Panc1 (cell line): Measurements from ENCODE around the gene ASAP2. TPM values are rescaled to one million over a fixed set of nuclear protein-coding genes. Genes with fewer than 3 reads are reported as not detected.

Source experiments
- ATAC-seq: fragments of 200-7000 bp; cut with Tn5 transposase; 2 replicates; pipeline ENCODE4 v1.9.1; 2020; ENCODE audit warnings: mild to moderate bottlenecking, moderate library complexity
- BruUV-seq: library from RNA; stranded (reverse); fragments of 400-500 nt; replicated peaks from 2 replicates; lab custom pipeline; 2021; lab: Mats Ljungman, UMichigan
- CTCF ChIA-PET: fragments of 300-600 bp; sonication (Branson Sonifier 250); formaldehyde crosslinking; loops from one replicate; lab custom pipeline; 2022; ENCODE audit warnings: antibody characterized with exemption; lab: Charles Lee
- POLR2A ChIA-PET: fragments of 300-600 bp; sonication (Branson Sonifier 250); formaldehyde crosslinking; loops from one replicate; lab custom pipeline; 2022; ENCODE audit warnings: antibody characterized with exemption; lab: Charles Lee
- DNase-seq: peaks from one replicate; pipeline ENCODE4 v3.0.0-alpha.2; 2010; ENCODE audit warnings: low read depth, low spot score
- H3K27ac ChIP-seq: 2 replicates; pipeline ENCODE4 v1.5.1; 2011; ENCODE audit warnings: mild to moderate bottlenecking, low read length, inconsistent platforms
- H3K27me3 ChIP-seq: fragments of 200-500 bp; sonication (Bioruptor generic); 2 replicates; pipeline ENCODE4 v1.6.0; 2014; ENCODE audit warnings: low read length, inconsistent platforms; ENCODE audit not compliant: control insufficient read depth, insufficient read depth
- H3K36me3 ChIP-seq: fragments of 200-500 bp; sonication (Bioruptor generic); 2 replicates; pipeline ENCODE4 v1.5.1; 2014; ENCODE audit warnings: inconsistent platforms, mild to moderate bottlenecking, low read length, moderate library complexity; ENCODE audit not compliant: control insufficient read depth, insufficient read depth
- H3K4me1 ChIP-seq: 2 replicates; pipeline ENCODE4 v1.5.1; 2011; ENCODE audit warnings: inconsistent platforms, mild to moderate bottlenecking, low read length, moderate library complexity; ENCODE audit not compliant: control insufficient read depth, insufficient read depth
- H3K4me3 ChIP-seq, 2 experiments: 2 replicates each; pipeline ENCODE4 v1.5.1; 2011 to 2012; ENCODE audit warnings: low read depth in 2 of 2, low read length in 2 of 2, mild to moderate bottlenecking in 2 of 2, inconsistent platforms in 1 of 2, moderate library complexity in 1 of 2
- H3K9me3 ChIP-seq: fragments of 200-500 bp; sonication (Bioruptor generic); 2 replicates; pipeline ENCODE4 v1.5.1; 2014; ENCODE audit warnings: low read depth, mild to moderate bottlenecking, inconsistent platforms, low read length, moderate library complexity; ENCODE audit not compliant: control insufficient read depth, insufficient read depth
- CTCF ChIP-seq: fragments of 450-650 bp; IDR thresholded peaks from 2 replicates; pipeline ENCODE4 v1.5.1; 2017; ENCODE audit warnings: mild to moderate bottlenecking
- POLR2AphosphoS5 ChIP-seq: IDR thresholded peaks from 2 replicates; pipeline ENCODE4 v1.6.1; 2012; ENCODE audit warnings: mild to moderate bottlenecking, low read depth, low read length, moderate library complexity
- REST ChIP-seq, 2 experiments: IDR thresholded peaks; 2 replicates each; pipeline ENCODE4 v1.6.1; 2011 to 2012; ENCODE audit warnings: low read depth in 2 of 2, control low read depth in 1 of 2, low read length in 1 of 2, mild to moderate bottlenecking in 1 of 2, moderate library complexity in 1 of 2; ENCODE audit not compliant: insufficient read depth in 1 of 2
- SIN3A ChIP-seq: IDR thresholded peaks from 2 replicates; pipeline ENCODE4 v1.6.1; 2012; ENCODE audit warnings: low read depth, mild to moderate bottlenecking, low read length, moderate library complexity, borderline replicate concordance; ENCODE audit not compliant: insufficient read depth
- TCF7L2 ChIP-seq: IDR thresholded peaks from 2 replicates; pipeline ENCODE4 v1.6.1; 2011; ENCODE audit warnings: mild to moderate bottlenecking, low read depth, low read length, inconsistent platforms
- in situ Hi-C: cut with HindIII; loops from 2 replicates; pipeline ENCODE4 v1.10.0; 2016; ENCODE audit warnings: low sequenced_read_pairs, low pct_unique_long_range_greater_than_20kb
- intact Hi-C: fragments of 100-400 bp; cut with micrococcal nuclease; formaldehyde crosslinking; loops from one replicate; pipeline ENCODE4 v1.10.0; 2022; ENCODE audit not compliant: unreplicated experiment
- total RNA-seq: library from RNA; stranded (reverse); gene quantifications from one replicate; pipeline ENCODE4 v1.2.1, GENCODE V29; 2021; ENCODE audit not compliant: unreplicated experiment

The ASAP2 gene
- total RNA-seq, 1 experiment from 2014 or later, result 107 TPM

GRCh38 chr2:9430316-9431293 lies 224.0 kb downstream of the ASAP2 start:
- Histone ChIP-seq H3K27me3 (no peaks in the 10 kb centered on the region), H3K27ac (no peak overlapping the region), H3K9me3 (no peaks in the 10 kb centered on the region), H3K36me3 (peaks cover 34% of the 10 kb centered on the region), H3K4me3 (no peak overlapping the region), H3K4me1 (no peaks in the 10 kb centered on the region)
- CTCF ChIA-PET, result no interaction called here
- BruUV-seq, result no TSS peak
- ATAC-seq, result no peak
- no peak for DNase-seq
- intact Hi-C loops (no loop called here), in situ Hi-C loops (no loop called here)
- TF ChIP-seq CTCF, result no peak
- no peak for TF ChIP-seq SIN3A
- TF ChIP-seq POLR2AphosphoS5, result no peak
- no peak for TF ChIP-seq REST (IDR thresholded peaks at IDR 0.05; ENCODE audit: insufficient read depth in 1 of 2, low read depth in 2 of 2, low read length in 1 of 2)
- no peak for TF ChIP-seq TCF7L2
- POLR2A ChIA-PET, result no interaction called here

GRCh38 chr2:9434489-9434888 lies 227.9 kb downstream of the ASAP2 start:
- no peaks in the 10 kb centered on the region for H3K4me1 ChIP-seq
- in situ Hi-C loops, result no loop called here
- no peaks in the 10 kb centered on the region for H3K27me3 ChIP-seq
- DNase-seq, result no peak
- TF ChIP-seq REST (IDR thresholded peaks at IDR 0.05; ENCODE audit: insufficient read depth in 1 of 2, low read depth in 2 of 2, low read length in 1 of 2) (no peak), SIN3A (no peak), TCF7L2 (no peak), CTCF (no peak), POLR2AphosphoS5 (no peak)
- ChIA-PET CTCF (no interaction called here), POLR2A (no interaction called here)
- peaks cover 31% of the 10 kb centered on the region for H3K36me3 ChIP-seq
- BruUV-seq, result no TSS peak
- no peak overlapping the region for H3K27ac ChIP-seq
- intact Hi-C loops, result no loop called here
- no peak overlapping the region for H3K4me3 ChIP-seq
- no peaks in the 10 kb centered on the region for H3K9me3 ChIP-seq
- no peak for ATAC-seq
